Measurements from ENCODE around the gene GNA12. TPM values are rescaled to one million over a fixed set of nuclear protein-coding genes. Genes with fewer than 3 reads are reported as not detected.

The GNA12 gene
- polyA plus RNA-seq, 1 donor (not counting 4 experiments of a cell fraction or from before 2014, with no cell fraction given): 35.5 TPM

- no peak overlapping the region for H3K4me2 ChIP-seq (ENCODE audit: control insufficient read depth, extremely low read depth, insufficient read depth, low read depth, low read length)
- H3K9ac ChIP-seq (ENCODE audit: control insufficient read depth, extremely low read depth, insufficient read depth, low read length): no peak overlapping the region
- peaks cover 0 to 2% of the 10 kb centered on the region in 2 experiments for H3K36me3 ChIP-seq (ENCODE audit: control insufficient read depth in 2 of 2, extremely low read depth in 1 of 2, insufficient read depth in 2 of 2, low read length in 2 of 2)
- TF ChIP-seq CTCF (optimal IDR thresholded peaks at IDR 0.05 in 1 of 3, IDR thresholded peaks at IDR 0.05 in 1 of 3, conservative IDR thresholded peaks at IDR 0.05 in 1 of 3; ENCODE audit: extremely low read depth in 1 of 3, insufficient read depth in 2 of 3, low read length in 3 of 3): no peak
- no peak for TF ChIP-seq EZH2 (IDR thresholded peaks at IDR 0.05; ENCODE audit: low read length)
- peaks cover 3% of the 10 kb centered on the region for H3K9me1 ChIP-seq (ENCODE audit: control insufficient read depth, extremely low read depth, insufficient read depth, low read length)
- no peak overlapping the region for H3K27ac ChIP-seq (ENCODE audit: control insufficient read depth, insufficient read depth, low read length)
- dilution Hi-C loops (cut with MboI; ENCODE audit: extremely low pct_ligation_motif_present, low sequenced_read_pairs): no loop called here
- H3K9me3 ChIP-seq (ENCODE audit: control insufficient read depth, low read depth, low read length): no peaks in the 10 kb centered on the region
- no peak for FAIRE-seq
- H3K4me3 ChIP-seq (ENCODE audit: control insufficient read depth in 2 of 3, extremely low read depth in 1 of 3, insufficient read depth in 2 of 3, low read depth in 1 of 3, low read length in 3 of 3): no peak overlapping the region
- H3K79me2 ChIP-seq (ENCODE audit: control insufficient read depth, insufficient read depth, low read length): peaks cover 84% of the 10 kb centered on the region
- peaks cover 13% of the 10 kb centered on the region for H3K4me1 ChIP-seq (ENCODE audit: control insufficient read depth, extremely low read depth, insufficient read depth, low read length)
- no peak for DNase-seq (ENCODE audit: low read depth, low spot score)
- no peak overlapping the region for H2AFZ ChIP-seq (ENCODE audit: control insufficient read depth, low read length)
- no peaks in the 10 kb centered on the region for H3K27me3 ChIP-seq (ENCODE audit: control insufficient read depth, extremely low read depth, insufficient read depth, low read length)
- no peaks in the 10 kb centered on the region for H4K20me1 ChIP-seq (ENCODE audit: control insufficient read depth, extremely low read depth, insufficient read depth, low read length)
These were observed 28.9 kb downstream of the GNA12 start for GRCh38 chr7:2814946-2815874.

- no peak overlapping the region for H3K27ac ChIP-seq (ENCODE audit: control insufficient read depth, insufficient read depth, low read length)
- dilution Hi-C loops (cut with MboI; ENCODE audit: extremely low pct_ligation_motif_present, low sequenced_read_pairs): no loop called here
- TF ChIP-seq CTCF (optimal IDR thresholded peaks at IDR 0.05 in 1 of 3, IDR thresholded peaks at IDR 0.05 in 1 of 3, conservative IDR thresholded peaks at IDR 0.05 in 1 of 3; ENCODE audit: extremely low read depth in 1 of 3, insufficient read depth in 2 of 3, low read length in 3 of 3) (no peak), EZH2 (IDR thresholded peaks at IDR 0.05; ENCODE audit: low read length) (no peak)
- FAIRE-seq: no peak
- no peaks in the 10 kb centered on the region for H4K20me1 ChIP-seq (ENCODE audit: control insufficient read depth, extremely low read depth, insufficient read depth, low read length)
- no peak overlapping the region for H3K9ac ChIP-seq (ENCODE audit: control insufficient read depth, extremely low read depth, insufficient read depth, low read length)
- no peak overlapping the region for H3K4me2 ChIP-seq (ENCODE audit: control insufficient read depth, extremely low read depth, insufficient read depth, low read depth, low read length)
- H3K4me3 ChIP-seq (ENCODE audit: control insufficient read depth in 2 of 3, extremely low read depth in 1 of 3, insufficient read depth in 2 of 3, low read depth in 1 of 3, low read length in 3 of 3): no peak overlapping the region
- DNase-seq (ENCODE audit: low read depth, low spot score): no peak
- peaks cover 83% of the 10 kb centered on the region for H3K79me2 ChIP-seq (ENCODE audit: control insufficient read depth, insufficient read depth, low read length)
- peaks cover 5% of the 10 kb centered on the region for H3K4me1 ChIP-seq (ENCODE audit: control insufficient read depth, extremely low read depth, insufficient read depth, low read length)
- no peaks in the 10 kb centered on the region for H3K27me3 ChIP-seq (ENCODE audit: control insufficient read depth, extremely low read depth, insufficient read depth, low read length)
- no peaks in the 10 kb centered on the region for H3K9me3 ChIP-seq (ENCODE audit: control insufficient read depth, low read depth, low read length)
- H3K9me1 ChIP-seq (ENCODE audit: control insufficient read depth, extremely low read depth, insufficient read depth, low read length): peaks cover 3% of the 10 kb centered on the region
- H2AFZ ChIP-seq (ENCODE audit: control insufficient read depth, low read length): no peak overlapping the region
- peaks cover 0 to 2% of the 10 kb centered on the region in 2 experiments for H3K36me3 ChIP-seq (ENCODE audit: control insufficient read depth in 2 of 2, extremely low read depth in 1 of 2, insufficient read depth in 2 of 2, low read length in 2 of 2)
These were observed 29.7 kb downstream of the GNA12 start for GRCh38 chr7:2814186-2814945.

Data from keratinocyte (primary cell).